Measurements from ENCODE around the gene HPSE2.

DNA sequence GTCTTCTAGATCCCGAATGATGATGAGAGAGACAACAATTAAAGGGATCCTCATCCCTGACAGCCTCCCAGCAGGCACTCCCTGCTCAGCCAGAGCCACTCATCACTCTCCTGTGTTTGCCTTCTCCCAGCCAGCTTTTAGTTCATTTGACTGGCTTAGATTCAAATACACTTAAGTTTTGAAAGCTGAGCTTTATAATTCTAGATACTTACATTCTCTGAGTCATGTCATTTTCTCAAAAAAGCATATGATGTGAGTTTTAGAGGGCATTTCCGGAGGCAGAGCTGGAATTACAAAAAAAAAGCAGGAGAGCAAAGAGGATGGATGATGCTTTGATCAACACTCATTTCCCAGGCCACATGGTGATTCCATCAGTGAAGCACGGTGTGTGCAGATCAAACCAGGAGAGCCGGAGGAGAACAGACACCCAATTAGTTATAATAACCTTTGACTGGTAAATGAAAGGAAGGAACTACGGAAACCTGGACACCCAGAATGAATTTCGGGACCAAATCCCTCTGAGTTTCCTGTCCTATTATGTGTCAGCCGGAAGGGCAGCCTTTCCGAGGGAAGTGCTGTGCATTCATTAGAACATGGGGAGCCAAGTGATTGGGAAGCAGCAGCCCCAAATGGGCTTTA is 707.4 kb downstream of the HPSE2 start:
- TF ChIP-seq, protein P1, sequence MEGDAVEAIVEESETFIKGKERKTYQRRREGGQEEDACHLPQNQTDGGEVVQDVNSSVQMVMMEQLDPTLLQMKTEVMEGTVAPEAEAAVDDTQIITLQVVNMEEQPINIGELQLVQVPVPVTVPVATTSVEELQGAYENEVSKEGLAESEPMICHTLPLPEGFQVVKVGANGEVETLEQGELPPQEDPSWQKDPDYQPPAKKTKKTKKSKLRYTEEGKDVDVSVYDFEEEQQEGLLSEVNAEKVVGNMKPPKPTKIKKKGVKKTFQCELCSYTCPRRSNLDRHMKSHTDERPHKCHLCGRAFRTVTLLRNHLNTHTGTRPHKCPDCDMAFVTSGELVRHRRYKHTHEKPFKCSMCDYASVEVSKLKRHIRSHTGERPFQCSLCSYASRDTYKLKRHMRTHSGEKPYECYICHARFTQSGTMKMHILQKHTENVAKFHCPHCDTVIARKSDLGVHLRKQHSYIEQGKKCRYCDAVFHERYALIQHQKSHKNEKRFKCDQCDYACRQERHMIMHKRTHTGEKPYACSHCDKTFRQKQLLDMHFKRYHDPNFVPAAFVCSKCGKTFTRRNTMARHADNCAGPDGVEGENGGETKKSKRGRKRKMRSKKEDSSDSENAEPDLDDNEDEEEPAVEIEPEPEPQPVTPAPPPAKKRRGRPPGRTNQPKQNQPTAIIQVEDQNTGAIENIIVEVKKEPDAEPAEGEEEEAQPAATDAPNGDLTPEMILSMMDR (IDR thresholded peaks at IDR 0.05), result no peak
- TF ChIP-seq POLR2A (IDR thresholded peaks at IDR 0.05), result no peak
